Fibroblast of pulmonary artery (primary cell): ENCODE measurements around the gene NUDT3.
A peak's percentile ranks its signal among the peaks of the same experiment; 100 is the strongest.

Experiments used
- DNase-seq: peaks from one replicate; pipeline ENCODE4 v3.0.0-alpha.2; 2010; ENCODE audit warnings: low read depth
- H3K4me3 ChIP-seq: replicated peaks from 2 replicates; pipeline ENCODE4 v1.5.1; 2011; ENCODE audit warnings: low read depth, mild to moderate bottlenecking, control low read depth, low read length, moderate library complexity
- CTCF ChIP-seq: IDR thresholded peaks from 2 replicates; pipeline ENCODE4 v1.5.1; 2011; ENCODE audit warnings: mild to moderate bottlenecking, control low read depth, low read length, inconsistent platforms; ENCODE audit errors: missing control alignments

The NUDT3 gene

DNA sequence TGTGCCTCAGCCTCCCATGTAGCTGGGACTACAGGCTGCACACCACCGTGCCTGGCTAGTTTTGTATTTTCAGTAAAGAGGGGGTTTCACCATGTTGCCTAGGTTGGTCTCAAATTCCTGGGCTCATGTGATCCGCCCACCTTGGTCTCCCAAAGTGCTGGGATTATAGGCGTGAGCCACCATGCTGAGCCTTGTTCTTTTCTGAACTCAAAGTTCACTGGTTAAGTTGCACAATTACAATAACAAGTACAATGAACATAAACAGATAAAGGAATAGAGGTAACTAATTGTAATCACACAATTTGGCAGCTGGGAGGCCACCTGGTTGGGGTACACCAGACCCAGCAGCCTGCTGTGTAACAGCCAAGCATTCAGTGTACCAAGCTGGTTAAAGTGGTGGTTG, 6.7 kb downstream of the NUDT3 start:
- TF ChIP-seq CTCF = no peak
- no peak overlapping the region for H3K4me3 ChIP-seq
- DNase-seq = no peak

GRCh38 chr6:34384321-34385153, 7.9 kb downstream of the NUDT3 start:
- no peak for DNase-seq
- TF ChIP-seq CTCF = no peak
- H3K4me3 ChIP-seq = no peak overlapping the region

DNA sequence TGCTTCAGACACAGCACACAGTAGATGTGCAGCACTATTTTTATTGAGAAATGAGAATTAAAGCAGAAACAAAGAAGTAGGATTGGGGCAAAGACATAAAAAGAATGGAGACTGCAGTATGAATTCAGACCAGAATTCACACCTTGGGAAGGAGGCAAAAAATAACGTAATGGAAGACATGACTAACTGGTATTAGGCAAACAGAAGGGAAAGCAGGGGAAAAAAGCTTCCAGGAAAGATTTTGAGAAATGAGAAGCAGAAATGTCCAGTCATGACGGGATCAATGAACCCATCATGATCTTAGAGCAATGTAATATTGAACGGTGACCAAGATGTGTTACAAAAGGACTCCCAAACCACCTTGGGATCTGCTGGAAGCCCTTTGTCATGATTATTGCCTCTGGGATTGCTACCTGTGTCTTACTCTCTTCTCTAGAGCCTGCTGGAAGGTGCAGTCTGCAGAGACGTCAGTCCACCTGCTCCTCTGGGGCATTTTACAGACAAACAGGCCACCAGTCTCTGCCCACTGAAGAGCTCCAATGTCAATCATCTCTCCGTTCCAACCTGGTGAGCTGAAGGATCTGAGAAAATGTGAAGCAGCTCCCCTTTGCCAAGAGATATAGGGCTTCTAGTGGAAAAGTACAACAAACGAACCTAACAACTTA, 8.7 kb downstream of the NUDT3 start:
- no peak overlapping the region for H3K4me3 ChIP-seq
- no peak for TF ChIP-seq CTCF
- DNase-seq = no peak

GRCh38 chr6:34383161-34383631, 9.3 kb downstream of the NUDT3 start:
- no peak for TF ChIP-seq CTCF
- H3K4me3 ChIP-seq = no peak overlapping the region
- peak; percentile 89 for DNase-seq

GRCh38 chr6:34381081-34381480, 11.4 kb downstream of the NUDT3 start:
- H3K4me3 ChIP-seq = no peak overlapping the region
- TF ChIP-seq CTCF = no peak
- DNase-seq = peak; percentile 49

DNA sequence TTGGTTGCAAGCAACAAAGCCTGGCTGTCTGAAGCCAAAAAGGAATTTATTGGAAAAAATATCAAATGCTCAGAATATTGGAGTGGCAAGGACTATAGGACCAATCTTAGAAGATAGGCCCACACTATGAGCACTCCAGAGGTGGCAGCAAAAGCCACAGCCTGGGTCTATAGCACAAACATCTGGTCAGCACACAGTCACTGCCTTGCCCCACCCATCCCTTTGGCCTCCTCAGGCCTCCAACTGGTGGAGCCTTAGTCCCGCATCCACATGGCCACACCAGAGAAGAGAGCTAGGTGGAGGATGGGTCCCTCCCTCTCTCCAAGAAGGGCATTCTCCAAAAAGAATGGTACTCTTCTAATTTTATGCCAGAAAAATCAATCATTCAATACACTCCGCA, 14.0 kb downstream of the NUDT3 start:
- no peak for TF ChIP-seq CTCF
- H3K4me3 ChIP-seq = no peak overlapping the region
- DNase-seq = no peak
